ENCODE measurements around the gene CADPS2.

The CADPS2 gene

DNA sequence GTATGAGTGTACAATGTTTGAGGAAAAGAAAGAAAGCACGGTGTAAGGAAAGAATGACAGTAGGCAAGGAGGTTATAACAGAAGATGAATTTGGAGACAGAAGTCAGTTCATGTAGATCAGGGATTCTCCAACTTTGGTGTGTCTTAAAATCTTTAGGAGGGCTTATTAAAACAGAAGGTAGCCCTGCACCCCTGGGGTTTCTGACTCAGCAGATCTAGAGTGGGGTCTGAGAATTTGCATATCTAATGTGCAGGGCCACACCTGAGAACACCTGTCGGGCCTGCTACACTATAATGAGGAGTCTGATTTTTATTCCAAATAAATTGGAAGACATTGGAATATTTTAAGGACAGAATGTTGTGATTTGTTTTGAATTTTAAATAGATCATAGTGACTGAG lies 307.9 kb downstream of the CADPS2 start:
- TF ChIP-seq, protein P1, sequence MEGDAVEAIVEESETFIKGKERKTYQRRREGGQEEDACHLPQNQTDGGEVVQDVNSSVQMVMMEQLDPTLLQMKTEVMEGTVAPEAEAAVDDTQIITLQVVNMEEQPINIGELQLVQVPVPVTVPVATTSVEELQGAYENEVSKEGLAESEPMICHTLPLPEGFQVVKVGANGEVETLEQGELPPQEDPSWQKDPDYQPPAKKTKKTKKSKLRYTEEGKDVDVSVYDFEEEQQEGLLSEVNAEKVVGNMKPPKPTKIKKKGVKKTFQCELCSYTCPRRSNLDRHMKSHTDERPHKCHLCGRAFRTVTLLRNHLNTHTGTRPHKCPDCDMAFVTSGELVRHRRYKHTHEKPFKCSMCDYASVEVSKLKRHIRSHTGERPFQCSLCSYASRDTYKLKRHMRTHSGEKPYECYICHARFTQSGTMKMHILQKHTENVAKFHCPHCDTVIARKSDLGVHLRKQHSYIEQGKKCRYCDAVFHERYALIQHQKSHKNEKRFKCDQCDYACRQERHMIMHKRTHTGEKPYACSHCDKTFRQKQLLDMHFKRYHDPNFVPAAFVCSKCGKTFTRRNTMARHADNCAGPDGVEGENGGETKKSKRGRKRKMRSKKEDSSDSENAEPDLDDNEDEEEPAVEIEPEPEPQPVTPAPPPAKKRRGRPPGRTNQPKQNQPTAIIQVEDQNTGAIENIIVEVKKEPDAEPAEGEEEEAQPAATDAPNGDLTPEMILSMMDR (conservative IDR thresholded peaks at IDR 0.05), result no peak
- H3K27ac ChIP-seq, result peak overlapping the region; percentile 74

DNA sequence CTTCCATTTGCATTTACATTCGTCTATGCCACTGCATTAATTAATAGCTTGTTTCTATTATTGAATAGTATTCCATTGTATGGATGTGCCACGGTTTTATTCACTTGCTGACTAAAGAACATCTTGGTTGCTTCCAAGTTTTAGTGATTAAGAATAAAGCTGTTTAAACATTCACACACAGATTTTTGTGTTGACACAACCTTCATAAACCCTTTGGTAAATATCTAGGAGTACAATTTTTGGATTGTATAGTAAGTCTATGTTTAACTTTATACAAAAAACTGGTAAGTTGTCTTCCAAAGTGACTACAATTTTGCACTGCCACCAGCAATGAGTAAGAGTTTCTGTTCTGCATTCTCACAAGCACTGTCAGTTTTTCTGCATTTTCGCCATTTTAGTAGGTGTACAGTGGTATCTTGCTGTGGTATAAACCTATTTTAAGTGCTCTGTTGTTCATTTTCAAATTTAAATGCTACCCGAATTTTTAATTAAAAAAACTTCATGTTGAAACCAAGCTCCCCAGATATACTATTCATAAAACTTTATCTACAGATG lies 308.7 kb downstream of the CADPS2 start:
- TF ChIP-seq, protein P1 (conservative IDR thresholded peaks at IDR 0.05), result no peak
- peak overlapping the region; percentile 74 for H3K27ac ChIP-seq

GRCh38 chr7:122572706-122573105 lies 313.6 kb downstream of the CADPS2 start:
- H3K27ac ChIP-seq, result no peak overlapping the region

DNA sequence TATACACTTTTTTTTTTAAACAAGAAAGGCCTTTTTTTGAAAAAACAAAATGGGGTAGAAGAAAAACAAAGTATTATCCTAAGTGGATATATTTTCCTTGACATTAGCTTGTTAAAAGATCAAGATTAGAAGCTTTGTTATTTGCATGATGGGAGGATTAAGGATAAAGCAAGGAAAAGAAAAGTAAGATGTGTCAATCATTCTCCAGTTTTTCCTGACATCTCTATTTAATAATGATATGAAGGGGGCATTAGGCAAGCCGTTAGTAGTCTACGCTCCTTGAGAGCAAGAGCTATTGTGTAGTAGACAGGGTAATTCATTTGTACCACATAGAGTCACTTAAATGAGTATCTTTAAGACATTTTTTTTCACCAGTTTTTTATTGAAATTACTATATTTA lies 324.9 kb downstream of the CADPS2 start:
- TF ChIP-seq, protein P1 (conservative IDR thresholded peaks at IDR 0.05), result no peak
- H3K27ac ChIP-seq, result no peak overlapping the region

More at GRCh38 chr7:122572706-122573105, 313.6 kb downstream of the CADPS2 start:
- TF ChIP-seq, protein P1 (conservative IDR thresholded peaks at IDR 0.05), result no peak

GRCh38 chr7:122556873-122557542 lies 329.3 kb downstream of the CADPS2 start:
- TF ChIP-seq, protein P1 (conservative IDR thresholded peaks at IDR 0.05), result no peak
- H3K27ac ChIP-seq, result no peak overlapping the region

GRCh38 chr7:122556219-122556618 lies 330.0 kb downstream of the CADPS2 start:
- no peak overlapping the region for H3K27ac ChIP-seq
- TF ChIP-seq, protein P1 (conservative IDR thresholded peaks at IDR 0.05), result no peak

DNA sequence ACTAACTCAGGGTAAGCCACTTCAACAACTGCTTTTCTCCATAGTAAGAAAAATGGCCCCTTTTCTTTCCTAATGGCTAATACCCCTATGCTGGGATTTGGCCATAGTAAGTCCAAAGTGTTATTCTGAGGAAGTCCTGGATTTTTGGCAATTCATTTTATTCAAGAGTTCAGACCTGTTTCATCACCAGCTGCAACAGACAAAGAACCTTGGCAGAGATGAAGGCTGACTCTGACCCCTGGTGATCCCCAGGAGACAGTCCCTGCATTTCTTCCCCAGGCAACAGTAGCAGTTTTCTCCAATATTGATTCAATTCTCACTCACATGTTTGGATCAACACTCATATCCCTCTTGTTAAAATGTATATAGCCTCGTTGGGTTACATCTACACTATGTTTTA lies 332.5 kb downstream of the CADPS2 start:
- TF ChIP-seq, protein P1 (conservative IDR thresholded peaks at IDR 0.05), result no peak
- H3K27ac ChIP-seq, result no peak overlapping the region
